ENCODE results near the gene DNAJA3. TPM values are rescaled to one million over a fixed set of nuclear protein-coding genes. Genes with fewer than 3 reads are reported as not detected.
A peak's percentile ranks its signal among the peaks of the same experiment; 100 is the strongest.
"Not testable (repeated sequence)": the region's sequence is repeated elsewhere in the genome, so short reads cannot be mapped to it uniquely, and the experiment has no call there.

The DNAJA3 gene
- total RNA-seq, 1 donor from 2014 or later = 32.1 TPM

DNA sequence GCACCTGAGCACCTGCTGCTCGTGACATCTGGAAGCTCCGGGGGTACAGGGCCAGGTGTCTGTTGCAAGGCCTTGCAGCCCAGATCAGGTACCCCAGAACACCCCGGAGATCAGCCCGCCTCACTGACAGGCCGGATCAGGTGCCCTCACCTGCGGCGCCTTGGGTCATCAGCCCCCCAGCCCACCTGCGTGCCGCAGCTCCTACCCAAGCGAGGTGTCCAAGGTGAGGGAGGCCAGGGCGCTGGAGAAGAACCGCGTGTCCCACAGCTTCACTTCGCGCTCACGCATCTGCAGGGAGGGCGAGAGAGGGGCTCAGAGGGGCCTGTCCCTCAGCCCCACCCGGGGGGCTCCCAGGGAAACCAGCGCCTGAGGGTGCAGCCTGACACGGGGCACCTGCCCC lies 37.9 kb upstream of the DNAJA3 start:
- DNase-seq = no peak

DNA sequence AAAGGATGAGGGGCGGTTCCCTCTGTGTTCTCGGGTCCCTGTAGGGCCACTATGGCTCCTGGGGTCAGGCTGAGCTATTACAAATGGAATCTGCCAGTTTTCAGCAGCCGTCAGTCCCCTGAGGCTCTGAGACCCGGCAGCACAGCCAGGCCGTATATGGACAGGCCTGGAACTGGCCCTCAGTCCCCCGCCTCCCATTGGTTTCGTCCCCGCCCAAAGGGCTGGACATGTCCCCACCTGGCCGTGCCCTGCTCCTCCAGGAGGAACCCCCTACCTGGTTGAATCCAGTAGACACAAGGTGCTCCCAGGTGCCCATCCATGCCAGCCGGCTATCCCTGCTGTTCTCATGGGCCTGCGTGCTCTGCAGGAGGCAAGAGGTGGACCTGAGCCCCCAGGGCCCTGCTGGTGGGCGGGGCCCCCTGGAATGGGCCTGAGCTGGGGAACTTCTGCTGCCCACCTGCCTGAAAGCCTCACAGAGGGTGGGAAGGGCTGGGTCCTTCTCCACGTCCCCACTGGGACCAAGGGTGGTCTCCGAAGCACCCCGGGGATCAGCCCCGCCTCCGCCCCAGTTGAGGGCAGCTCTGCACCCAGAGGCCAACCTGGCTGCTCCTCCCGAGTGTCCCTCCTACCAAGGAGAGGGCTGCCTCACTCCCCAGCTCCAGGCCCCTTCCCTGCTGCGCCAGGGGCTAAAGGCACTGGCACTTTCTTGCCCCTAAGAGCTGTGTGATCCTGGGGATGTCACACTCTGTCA lies 37.2 kb upstream of the DNAJA3 start:
- no peak for DNase-seq

DNA sequence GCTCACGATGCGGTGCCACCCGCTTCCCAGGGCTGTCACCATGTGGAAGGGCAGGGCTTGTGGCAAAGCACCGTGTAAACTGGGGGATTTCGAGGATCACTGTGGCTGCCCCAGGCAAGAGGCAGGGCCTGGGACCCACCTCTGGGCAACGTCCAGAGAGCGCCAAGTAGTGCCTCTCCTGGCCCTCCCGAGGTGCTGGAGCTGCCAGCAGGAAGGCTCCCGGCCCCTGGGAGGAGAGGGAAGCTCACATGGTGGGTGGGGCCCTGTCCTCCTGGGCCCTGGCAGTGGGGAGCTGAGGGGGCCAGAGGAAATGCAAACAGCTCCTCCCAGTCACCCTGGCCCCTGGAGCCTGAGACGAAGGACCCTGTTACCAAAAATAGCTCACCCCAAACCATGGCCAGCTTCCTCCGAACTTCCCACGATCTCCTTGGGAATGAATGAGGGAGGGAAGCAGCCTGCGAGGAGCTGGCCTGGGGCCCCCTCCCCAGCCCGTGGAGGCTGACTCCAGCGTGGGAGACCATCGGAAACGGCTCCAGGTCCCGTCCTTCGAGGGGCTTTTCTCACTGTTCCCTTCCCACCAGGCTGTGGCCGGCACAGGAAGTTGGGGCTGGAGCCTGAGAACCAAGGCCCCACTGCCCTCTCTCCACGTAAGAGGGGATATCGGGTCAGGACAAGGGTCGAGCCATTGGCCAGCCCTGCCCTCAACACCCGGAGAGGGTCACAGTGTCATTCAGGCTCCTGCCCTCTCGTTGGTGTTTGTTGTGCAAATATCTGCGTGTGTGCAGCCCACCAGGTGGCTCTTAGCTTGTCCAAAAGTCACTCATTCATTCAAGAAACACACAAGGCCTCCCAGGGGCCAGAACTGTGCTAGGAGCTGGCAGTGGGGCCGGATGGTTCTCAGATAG lies 36.4 kb upstream of the DNAJA3 start:
- DNase-seq = no peak

DNA sequence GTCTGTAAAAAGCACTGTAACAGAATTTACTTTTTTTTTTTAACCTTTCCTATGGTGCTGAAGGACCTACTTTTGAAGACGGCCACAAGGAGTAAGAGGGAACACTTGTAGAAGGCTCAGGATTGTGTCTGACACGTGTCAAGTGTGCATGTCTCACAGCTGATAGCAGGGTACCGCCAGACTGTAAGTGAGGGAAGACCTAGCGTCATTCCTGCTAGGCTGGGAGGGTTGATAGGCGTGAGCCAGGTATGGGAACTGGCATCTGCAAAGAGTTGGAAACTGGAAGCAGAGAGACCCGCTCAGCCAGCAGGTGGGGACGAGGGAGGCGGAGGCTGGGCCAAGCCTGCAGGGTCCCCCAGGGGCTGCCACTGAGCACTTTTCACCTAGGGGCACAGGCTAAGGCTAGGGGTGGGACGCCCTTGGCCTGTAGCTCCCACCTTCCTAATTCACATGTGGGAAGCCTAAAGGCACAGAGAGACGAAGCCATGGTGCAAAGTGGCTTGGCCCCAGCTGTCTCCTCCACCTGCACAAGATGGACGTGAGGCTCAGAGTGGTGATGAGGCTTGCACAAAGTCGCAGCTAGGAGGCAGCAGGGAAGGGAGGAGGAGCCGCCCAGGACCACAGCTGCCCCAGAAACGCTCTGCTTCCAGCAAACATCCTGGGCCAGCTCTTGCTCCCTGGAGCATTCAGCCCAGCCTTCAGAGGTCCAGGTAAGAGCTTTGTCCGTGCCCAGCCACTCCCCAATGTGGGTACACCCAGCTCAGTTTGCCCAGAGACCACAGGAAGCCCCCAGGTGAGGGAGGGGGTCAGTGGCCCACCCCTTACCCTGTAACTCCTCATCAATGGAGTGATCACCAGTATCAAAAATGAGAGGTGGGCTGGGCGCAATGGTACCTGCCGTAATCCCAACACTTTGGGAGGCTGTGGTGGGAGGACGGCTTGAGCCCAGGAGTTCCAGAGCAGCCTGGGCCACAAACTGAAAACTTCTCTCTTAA lies 35.1 kb upstream of the DNAJA3 start:
- no peak for DNase-seq

DNA sequence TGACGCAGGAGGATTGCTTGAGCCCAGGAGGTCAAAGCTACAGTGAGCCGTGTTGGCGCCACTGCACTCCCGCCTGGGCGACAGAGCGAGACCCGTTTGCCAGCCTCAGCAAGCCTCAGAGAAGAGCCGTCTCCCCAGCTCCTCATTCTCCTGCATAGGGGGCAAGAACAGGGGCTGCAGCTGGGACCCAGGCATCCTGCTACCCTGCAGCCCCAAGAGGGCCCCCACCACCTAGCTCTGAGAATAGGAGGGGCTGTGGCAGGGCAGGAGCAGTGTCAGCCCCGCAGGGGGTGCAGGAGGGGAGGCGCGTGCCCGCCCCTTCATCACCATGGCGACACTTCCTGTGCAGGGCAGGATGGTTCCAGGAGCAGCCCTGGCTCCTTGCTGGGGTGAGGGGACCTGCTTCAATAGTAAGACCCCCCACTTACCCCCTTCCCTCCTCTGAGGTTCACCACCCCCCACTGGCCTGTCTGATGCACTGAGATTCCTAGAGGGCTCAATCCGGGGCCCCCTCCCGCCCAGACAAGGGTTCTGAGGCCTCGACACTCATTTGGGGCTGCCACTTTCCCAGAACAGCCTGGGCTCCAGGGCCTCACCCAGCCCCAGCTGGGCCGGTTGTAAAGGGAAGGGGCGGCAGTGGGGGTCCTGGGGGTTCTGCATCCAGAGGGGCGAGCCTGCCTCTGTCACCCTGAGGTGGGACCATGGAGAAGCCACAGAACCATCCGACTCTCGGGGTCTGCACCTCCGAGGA lies 33.9 kb upstream of the DNAJA3 start:
- DNase-seq = no peak

DNA sequence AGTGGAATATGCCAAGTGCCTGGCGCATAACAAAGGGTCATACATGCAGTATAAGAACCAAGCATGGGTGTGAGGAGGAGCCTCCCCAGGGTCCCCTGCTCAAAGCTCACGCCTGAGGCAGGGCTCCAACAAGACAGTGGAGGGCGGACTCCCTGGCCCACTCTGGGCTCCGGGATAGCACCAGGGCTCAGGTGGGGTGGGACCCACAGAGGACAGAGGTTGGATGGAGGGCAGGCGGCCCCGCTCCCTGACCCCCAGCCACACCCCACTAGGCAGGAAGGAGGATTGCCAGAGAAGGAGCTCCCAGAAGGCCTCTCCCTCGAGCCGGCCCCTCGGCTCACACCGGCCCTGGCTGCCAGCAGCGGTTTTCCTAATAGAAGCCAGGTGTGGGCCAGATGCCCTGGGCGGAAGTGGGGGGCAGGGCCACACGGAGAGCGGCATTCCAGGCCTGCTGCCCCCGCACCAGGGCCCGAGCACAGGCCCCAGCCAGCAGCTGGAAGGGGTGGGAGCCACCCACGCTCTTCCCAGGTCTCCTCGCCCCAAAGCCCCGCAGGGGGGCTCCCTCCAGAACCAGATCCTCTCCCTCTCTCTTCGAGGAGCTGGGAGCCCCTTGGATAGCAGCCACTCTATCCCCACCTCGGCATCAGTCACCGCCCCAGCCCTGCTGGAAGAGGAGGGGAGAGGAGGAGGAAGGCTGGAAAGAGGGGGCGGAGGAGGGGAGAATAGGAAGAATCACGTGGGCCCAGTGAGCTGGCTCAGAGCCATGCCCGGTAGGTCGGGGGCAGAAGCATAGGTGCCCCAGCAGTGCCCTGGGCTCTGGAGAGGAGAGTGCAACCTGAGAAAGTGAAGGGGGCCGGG lies 33.1 kb upstream of the DNAJA3 start:
- no peak for DNase-seq

DNA sequence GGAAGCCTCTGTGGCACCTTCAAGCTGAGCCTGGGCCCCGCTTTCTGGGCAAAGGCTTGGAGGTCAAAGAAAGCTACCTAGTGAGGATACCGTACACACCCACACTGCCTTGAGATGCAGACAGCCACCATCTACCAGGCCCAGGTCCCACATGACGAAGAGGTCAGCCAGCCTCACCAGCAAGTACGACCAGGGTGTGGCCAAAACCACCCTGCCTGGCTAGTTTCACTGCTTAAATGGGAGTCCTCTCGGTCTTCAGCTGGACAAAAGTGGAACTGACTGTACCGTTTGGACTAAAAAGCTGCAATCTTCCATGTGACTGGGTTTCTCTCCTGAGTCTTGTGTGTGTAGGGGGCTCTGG lies 32.4 kb upstream of the DNAJA3 start:
- no peak for DNase-seq

DNA sequence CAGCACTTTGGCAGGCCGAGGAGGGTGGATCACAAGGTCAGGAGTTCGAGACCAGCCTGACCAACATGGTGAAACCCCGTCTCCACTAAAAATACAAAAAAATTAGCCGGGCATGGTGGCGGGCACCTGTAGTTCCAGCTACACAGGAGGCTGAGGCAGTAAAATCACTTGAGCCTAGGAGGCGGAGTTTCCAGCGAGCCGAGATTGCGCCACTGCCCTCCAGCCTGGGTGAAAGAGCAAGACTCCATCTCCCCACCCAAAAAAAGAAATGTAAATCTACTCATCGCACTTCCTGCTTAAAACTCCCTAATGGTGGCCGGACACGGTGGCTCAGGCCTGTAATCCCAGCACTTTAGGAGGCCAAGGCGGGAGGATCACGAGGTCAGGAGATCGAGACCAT lies 31.8 kb upstream of the DNAJA3 start:
- DNase-seq = not testable (repeated sequence)

DNA sequence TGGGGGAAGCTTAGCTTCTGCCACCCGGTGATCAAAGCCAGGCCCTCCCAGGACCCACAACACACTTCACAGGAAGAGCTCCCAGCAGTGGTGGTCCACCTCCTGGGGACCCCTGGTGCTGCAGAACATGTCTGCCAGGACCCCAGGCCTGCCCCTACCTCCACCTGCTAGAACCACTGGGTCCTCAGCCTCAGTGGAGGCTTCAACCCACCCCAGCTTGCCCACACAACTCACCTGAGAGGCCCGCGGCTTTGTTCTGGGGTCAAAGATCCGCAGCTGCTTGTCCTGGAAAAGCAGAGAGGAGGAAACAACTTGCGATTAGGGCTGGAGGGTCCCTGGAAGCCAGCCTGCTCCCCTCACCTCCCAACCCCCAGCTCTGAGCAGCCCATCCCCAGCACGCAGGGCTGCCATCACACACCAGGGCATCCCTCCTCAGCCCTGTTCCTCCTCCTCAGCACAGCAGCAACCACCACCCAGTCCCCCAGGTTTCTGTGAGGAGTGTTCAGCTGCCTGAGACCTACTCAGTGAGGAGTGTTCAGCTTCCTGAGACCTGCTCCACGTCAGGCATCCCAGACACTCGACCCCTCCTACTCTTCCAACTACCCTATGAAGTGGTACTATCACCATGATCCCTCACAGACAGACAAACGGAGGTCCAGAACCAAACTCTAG lies 30.5 kb upstream of the DNAJA3 start:
- no peak for DNase-seq

DNA sequence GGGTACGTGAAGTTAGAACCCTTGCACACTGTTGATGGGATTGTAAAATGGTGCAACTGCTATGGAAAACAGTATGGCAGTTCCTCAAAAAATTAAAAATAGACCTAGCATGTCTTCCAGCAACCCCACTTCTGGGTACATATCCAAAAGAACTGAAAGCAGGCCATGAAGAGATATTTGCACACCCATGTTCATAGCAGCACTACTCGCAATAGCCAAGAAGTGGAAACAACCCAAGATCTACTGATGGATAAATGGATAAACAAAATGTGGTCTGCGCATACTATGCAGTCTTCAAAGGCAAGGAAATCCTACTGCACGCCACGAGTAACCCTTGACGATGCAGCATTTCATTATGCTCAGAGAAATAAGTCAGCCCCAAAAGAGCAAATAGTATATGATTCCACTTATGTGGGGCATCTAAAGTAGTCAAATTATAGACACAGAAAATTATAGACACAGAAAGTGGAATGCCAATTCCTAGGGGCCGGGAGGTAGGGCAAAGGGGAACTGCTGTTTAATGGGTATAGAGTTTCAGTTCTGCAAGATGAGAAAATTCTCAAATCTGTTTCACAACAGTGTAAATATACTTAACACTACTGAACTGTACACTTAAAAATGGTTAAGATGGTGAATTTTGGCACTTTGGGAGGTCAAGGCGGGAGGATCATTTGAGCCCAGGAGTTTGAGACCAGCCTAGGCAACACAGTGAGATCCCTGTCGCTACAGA lies 26.5 kb upstream of the DNAJA3 start:
- no peak for DNase-seq

DNA sequence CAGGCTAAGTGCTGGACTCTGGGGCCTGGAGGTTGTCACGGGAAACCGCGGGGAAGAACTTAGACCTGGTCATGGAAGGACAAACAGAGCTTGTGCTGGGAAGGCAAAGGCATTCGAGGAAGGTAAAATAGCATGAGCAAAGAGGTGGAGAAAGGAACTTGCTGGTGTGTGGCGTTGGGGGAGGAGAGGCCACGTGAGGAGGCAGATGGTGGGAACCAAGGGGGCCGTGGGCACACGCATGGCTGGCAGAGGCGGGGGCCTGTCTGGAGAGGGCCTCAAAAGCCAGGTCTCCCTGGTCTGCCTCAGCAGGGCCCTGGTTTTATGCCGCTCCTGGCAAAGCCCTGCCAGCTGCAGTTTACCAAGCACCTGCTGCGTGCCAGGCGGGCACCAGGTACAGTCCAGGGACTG lies 24.6 kb upstream of the DNAJA3 start:
- no peak for DNase-seq

DNA sequence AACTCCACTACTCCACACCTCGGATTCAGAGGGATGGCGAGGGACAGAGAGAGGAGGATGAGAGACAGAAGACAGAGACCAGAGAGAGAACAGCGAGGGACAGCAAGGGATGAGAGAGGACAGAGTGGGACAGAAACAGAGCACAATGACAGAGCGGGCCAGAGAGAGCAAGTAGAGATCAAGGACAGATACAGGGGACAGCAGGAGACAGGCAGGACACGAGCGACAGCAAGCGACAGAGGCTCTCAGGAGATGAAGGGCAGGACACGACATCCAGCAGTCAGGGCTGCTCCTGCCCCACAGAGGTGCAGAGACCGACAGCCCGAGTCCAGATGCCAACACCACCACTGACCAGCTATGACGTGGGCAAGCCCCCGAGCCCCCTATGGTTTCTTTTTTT lies 24.2 kb upstream of the DNAJA3 start:
- no peak for DNase-seq

DNA sequence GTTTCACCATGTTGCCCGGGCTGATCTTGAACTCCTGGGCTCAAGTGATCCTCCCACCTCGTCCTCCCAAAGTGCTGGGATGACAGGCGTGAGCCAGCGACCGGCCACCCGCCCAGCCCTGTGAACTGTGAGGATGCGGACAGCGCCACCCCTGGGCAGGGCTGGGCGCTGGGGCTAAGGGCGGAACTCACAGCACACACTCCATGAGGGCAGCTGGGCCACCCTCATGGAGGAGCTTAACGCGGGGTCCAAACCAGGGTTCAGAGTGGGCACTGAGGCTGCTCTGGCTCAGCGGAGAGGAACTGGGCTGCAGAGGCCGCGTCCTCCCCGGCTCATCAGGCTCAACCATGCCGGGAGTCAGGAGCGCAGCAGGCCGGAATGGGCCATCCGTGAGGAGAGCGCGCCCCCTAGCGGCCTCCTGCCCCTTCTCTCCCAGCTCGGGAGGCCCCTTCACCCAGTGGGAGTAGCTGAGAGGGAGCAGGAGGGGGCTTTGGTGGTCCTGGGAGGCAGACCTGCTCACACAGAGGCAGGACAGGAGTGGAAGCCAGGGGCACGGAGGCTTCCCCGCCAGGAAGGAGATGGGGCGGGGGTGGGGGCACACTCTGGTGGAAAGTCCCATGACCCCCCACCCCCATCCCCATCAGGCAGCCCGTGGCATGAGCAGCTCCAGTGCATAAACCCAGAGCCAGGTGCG lies 23.1 kb upstream of the DNAJA3 start:
- peak; percentile 75 for DNase-seq

DNA sequence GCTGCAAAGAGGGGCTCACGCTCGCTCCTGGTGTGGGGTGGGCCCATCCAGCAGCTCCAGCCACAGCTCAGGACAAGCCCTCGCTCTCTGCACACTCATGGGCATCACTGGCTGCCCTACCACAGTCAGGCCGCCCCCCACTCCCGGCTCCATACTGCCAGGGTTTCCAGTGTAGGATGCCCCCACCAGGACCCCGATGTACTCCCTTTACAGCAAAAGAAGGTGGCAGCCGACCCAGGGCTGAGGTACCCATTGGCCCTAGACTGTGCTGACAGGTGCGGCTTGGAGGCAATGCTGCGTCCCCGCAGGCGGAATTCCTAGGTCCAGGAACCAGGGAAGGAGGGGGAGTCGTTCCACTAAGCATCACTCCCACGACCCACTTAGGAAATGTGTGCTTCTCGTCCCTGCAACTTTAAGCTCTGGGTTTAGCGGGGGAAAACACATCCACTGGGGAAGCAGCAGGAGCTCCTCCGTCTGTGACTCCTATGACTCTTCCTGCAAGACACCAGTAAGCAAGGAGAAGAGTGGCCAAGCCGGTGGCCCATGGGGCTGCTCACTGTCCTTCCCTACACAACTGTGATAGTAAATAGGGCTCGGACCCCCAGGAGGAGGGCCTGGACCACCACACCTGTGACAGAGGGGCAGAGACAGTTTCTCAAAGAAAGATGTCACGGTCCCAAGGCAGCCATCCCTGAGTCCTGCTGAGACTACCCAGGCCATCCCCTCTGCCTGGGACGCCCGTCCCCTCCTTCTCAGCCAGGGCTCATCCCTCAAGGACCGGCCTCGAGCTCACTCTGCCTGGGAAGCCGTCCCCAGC lies 22.3 kb upstream of the DNAJA3 start:
- DNase-seq = no peak

DNA sequence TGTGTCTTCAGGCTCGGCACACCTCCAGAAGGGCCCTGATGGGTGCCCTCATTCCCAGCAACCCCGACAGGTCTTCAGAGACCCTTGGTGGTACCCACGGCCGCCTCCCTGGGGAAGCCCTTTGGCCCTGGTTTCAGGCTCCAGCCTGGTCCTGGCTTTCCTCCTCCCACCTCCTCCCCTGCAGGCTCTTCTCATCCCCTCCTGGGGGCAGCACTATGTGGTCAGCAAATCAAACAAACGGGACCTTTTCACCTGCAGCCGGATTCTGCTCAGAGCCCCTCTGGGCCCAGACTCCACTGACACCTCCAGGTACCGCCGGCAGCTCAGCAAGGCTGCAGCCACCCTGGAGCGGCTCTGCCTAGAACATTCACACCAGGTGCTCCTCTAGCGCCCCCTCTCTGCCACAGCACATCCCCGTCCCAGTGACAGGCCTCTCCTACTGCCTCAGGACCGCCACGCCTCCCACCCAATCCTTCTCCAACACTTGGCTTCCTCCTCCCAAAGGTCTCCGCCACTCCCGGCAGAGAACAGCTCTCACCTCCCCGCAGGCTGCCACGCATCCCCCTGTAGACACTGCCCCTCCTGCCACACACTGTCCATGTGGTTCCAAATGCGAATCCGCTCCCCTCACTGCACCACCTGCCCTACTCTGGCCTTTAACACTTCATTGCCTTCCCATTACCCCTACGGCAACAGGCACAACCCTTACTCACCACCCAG lies 21.3 kb upstream of the DNAJA3 start:
- no peak for DNase-seq

DNA sequence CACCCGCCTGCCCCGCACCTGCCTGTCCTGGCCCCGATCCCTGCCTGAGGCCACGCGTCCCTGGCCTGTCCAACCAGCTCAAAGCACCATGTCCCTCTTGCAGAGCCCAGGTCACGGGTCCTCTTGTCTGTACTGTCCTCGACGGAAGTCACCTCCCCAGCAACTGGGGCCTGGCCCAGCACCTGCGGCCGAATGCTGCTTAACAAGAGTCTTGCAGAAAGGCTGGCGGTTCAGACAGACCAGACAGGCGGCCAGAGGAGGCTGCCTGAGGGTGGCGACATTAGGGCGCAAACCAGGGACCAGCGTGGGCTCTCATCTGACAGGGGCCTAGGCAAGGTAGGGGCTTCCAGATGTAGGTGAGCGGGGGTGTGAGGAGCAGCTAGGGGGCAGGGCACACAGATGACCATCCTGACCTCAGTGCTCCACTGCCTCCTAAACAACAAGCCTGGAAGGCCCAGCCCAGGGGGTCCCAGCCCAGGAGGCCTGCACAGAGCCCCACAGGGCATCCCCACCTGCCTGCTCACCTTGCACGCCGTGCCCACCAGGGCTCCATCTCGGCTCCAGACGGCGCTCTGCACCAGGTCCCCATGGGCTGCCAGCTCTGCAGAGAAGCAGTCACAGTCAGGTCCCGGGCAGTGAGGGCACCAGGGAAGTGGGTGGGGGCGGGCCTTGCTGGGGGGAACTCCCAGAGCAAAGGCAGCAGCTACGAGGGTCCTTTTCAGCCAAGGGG lies 20.5 kb upstream of the DNAJA3 start:
- no peak for DNase-seq
